ENCODE results near the gene FRMD8. TPM values are rescaled to one million over a fixed set of nuclear protein-coding genes. Genes with fewer than 3 reads are reported as not detected.

Gene FRMD8
- total RNA-seq, 1 experiment from 2014 or later = 68.3 TPM

GRCh38 chr11:65416341-65416824, 29.9 kb downstream of the FRMD8 start:
- no TSS peak for BruUV-seq (replicated peaks)
- H3K4me2 ChIP-seq (ENCODE audit: low read length) = peak overlapping the region; percentile 74
- ChIA-PET POLR2A (ENCODE audit: unreplicated experiment) (interaction anchor here (0.6 to 1.5 kb wide), 4 partner anchors 29 to 82 kb away, joined by 4 to 6 read pairs (median 5); partner anchors contain the start of gene MALAT1), CTCF (interaction anchor here (0.6 to 2.4 kb wide), 7 partner anchors 12 to 109 kb away, joined by 3 to 9 read pairs (median 5); partner anchors contain the start of genes SCYL1 and TIGD3)
- intact Hi-C loops (cut with micrococcal nuclease) = loop anchor here (1.0 kb wide), 3 partner anchors 17 to 94 kb away; no protein-coding TSS in a partner anchor
- peak; percentile 93 for DNase-seq
- peaks cover 4% of the 10 kb centered on the region; the same call in 1 of the 2 replicates for H3K36me3 ChIP-seq (ENCODE audit: low read depth, low read length)
- peaks cover 9% of the 10 kb centered on the region for H3K79me2 ChIP-seq (ENCODE audit: low read length)
- H3K9ac ChIP-seq (ENCODE audit: low read length) = peak overlapping the region; percentile 31
- H3K27ac ChIP-seq (ENCODE audit: low read length) = peak overlapping the region; percentile 99; the same call in 1 of the 2 replicates
- H3K27me3 ChIP-seq (ENCODE audit: low read length) = no peaks in the 10 kb centered on the region
- no peaks in the 10 kb centered on the region for H3K9me3 ChIP-seq (ENCODE audit: low read length)
- peak overlapping the region; percentile 50 for H2AFZ ChIP-seq (ENCODE audit: low read length)
- H4K20me1 ChIP-seq (ENCODE audit: low read length) = no peaks in the 10 kb centered on the region
- TF ChIP-seq CTCF (conservative IDR thresholded peaks at IDR 0.05; ENCODE audit: low read depth, low read length) (peak; percentile 96), EZH2phosphoT487 (IDR thresholded peaks at IDR 0.05; ENCODE audit: borderline replicate concordance, low read length) (no peak), EZH2 (IDR thresholded peaks at IDR 0.05; ENCODE audit: low read length, unreplicated experiment) (no peak)
- ATAC-seq = peak; percentile 52
- H3K4me1 ChIP-seq (ENCODE audit: insufficient read depth, low read length) = peaks cover 47% of the 10 kb centered on the region
- peaks cover 4% of the 10 kb centered on the region for H3F3A ChIP-seq (ENCODE audit: low read length, unreplicated experiment)
- H3K4me3 ChIP-seq (ENCODE audit: low read length) = peak overlapping the region; percentile 32; the same call in 1 of the 2 replicates
- no peaks in the 10 kb centered on the region for H3K9me2 ChIP-seq (replicated peaks; ENCODE audit: low read length)

GRCh38 chr11:65416841-65417701, 30.6 kb downstream of the FRMD8 start:
- POLR2A ChIA-PET (ENCODE audit: unreplicated experiment) = interaction anchor here (0.5 to 1.5 kb wide), 3 partner anchors 32 to 82 kb away, joined by 4 to 18 read pairs (median 5); partner anchors contain the start of gene MALAT1
- Histone ChIP-seq H3K4me2 (ENCODE audit: low read length) (peak overlapping the region; percentile 74), H3K9me3 (ENCODE audit: low read length) (no peaks in the 10 kb centered on the region), H3F3A (ENCODE audit: low read length, unreplicated experiment) (peaks cover 4% of the 10 kb centered on the region), H3K27me3 (ENCODE audit: low read length) (no peaks in the 10 kb centered on the region), H3K79me2 (ENCODE audit: low read length) (peaks cover 15% of the 10 kb centered on the region), H3K36me3 (ENCODE audit: low read depth, low read length) (peaks cover 4% of the 10 kb centered on the region; the same call in 1 of the 2 replicates), H4K20me1 (ENCODE audit: low read length) (no peaks in the 10 kb centered on the region), H3K4me1 (ENCODE audit: insufficient read depth, low read length) (peaks cover 53% of the 10 kb centered on the region), H3K27ac (ENCODE audit: low read length) (peak overlapping the region; percentile 99), H2AFZ (ENCODE audit: low read length) (no peak overlapping the region), H3K9ac (ENCODE audit: low read length) (peak overlapping the region; percentile 92), H3K9me2 (replicated peaks; ENCODE audit: low read length) (no peaks in the 10 kb centered on the region), H3K4me3 (ENCODE audit: low read length) (peak overlapping the region; percentile 32; the same call in 1 of the 2 replicates)
- TF ChIP-seq CTCF (conservative IDR thresholded peaks at IDR 0.05; ENCODE audit: low read depth, low read length) (no peak), EZH2 (IDR thresholded peaks at IDR 0.05; ENCODE audit: low read length, unreplicated experiment) (no peak), EZH2phosphoT487 (IDR thresholded peaks at IDR 0.05; ENCODE audit: borderline replicate concordance, low read length) (no peak)
- CTCF ChIA-PET = interaction anchor here (0.6 to 2.4 kb wide), 3 partner anchors 52 to 108 kb away, joined by 3 to 9 read pairs (median 5); partner anchors contain the start of genes SCYL1 and TIGD3
- ATAC-seq (no peak), DNase-seq (peak; percentile 15)
- BruUV-seq (replicated peaks) = no TSS peak
- intact Hi-C loops (cut with micrococcal nuclease) = loop anchor here (1.0 kb wide), 3 partner anchors 16 to 93 kb away; no protein-coding TSS in a partner anchor
